PC-3 (cell line): ENCODE data around the gene CACNA1D. TPM values are rescaled to one million over a fixed set of nuclear protein-coding genes. Genes with fewer than 3 reads are reported as not detected.

ENCODE experiments used
- ATAC-seq: fragments of 200-7000 bp; cut with Tn5 transposase; 2 replicates; pipeline ENCODE4 v1.9.1; 2020; ENCODE audit warnings: mild to moderate bottlenecking, moderate library complexity
- BruUV-seq: library from RNA; stranded (reverse); fragments of 400-500 nt; replicated peaks from 2 replicates; lab custom pipeline; 2021; lab: Mats Ljungman, UMichigan
- CTCF ChIA-PET: fragments of 300-600 bp; sonication (Branson Sonifier 250); formaldehyde crosslinking; loops from one replicate; lab custom pipeline; 2022; ENCODE audit warnings: antibody characterized with exemption; lab: Charles Lee
- POLR2A ChIA-PET: fragments of 300-600 bp; sonication (Branson Sonifier 250); formaldehyde crosslinking; loops from one replicate; lab custom pipeline; 2022; ENCODE audit warnings: antibody characterized with exemption; ENCODE audit not compliant: unreplicated experiment; lab: Charles Lee
- DNase-seq: peaks from one replicate; pipeline ENCODE4 v3.0.0-alpha.2; 2015
- H2AFZ ChIP-seq: fragments of 300-600 bp; sonication (generic); 2 replicates; pipeline ENCODE4 v1.6.0; 2016; ENCODE audit warnings: antibody characterized with exemption, low read length
- H3F3A ChIP-seq: fragments of 300-600 bp; sonication (generic); one replicate; pipeline ENCODE4 v1.6.0; 2017; ENCODE audit warnings: antibody characterized with exemption, low read length, control low read depth, mild to moderate bottlenecking; ENCODE audit not compliant: unreplicated experiment
- H3K27ac ChIP-seq: fragments of 300-600 bp; sonication (generic); 2 replicates; pipeline ENCODE4 v1.5.1; 2016; ENCODE audit warnings: mild to moderate bottlenecking, low read length
- H3K27me3 ChIP-seq: fragments of 300-600 bp; sonication (generic); 2 replicates; pipeline ENCODE4 v1.6.1; 2016; ENCODE audit warnings: low read length, mixed read lengths
- H3K36me3 ChIP-seq: fragments of 300-600 bp; sonication (generic); 2 replicates; pipeline ENCODE4 v1.6.1; 2016; ENCODE audit warnings: low read depth, mixed run types, low read length, mixed read lengths
- H3K4me1 ChIP-seq: fragments of 300-600 bp; sonication (generic); 2 replicates; pipeline ENCODE4 v1.5.1; 2016; ENCODE audit warnings: low read length; ENCODE audit not compliant: insufficient read depth
- H3K4me2 ChIP-seq: fragments of 300-600 bp; sonication (generic); 2 replicates; pipeline ENCODE4 v1.6.0; 2016; ENCODE audit warnings: low read length
- H3K4me3 ChIP-seq: fragments of 300-600 bp; sonication (generic); 2 replicates; pipeline ENCODE4 v1.5.1; 2016; ENCODE audit warnings: mild to moderate bottlenecking, low read length, mixed read lengths
- H3K79me2 ChIP-seq: fragments of 300-600 bp; sonication (generic); 2 replicates; pipeline ENCODE4 v1.6.1; 2017; ENCODE audit warnings: low read length, mixed read lengths
- H3K9ac ChIP-seq: fragments of 300-600 bp; sonication (generic); 2 replicates; pipeline ENCODE4 v1.6.0; 2016; ENCODE audit warnings: mild to moderate bottlenecking, low read length
- H3K9me2 ChIP-seq: fragments of 300-600 bp; sonication (generic); replicated peaks from 2 replicates; pipeline ENCODE4 v1.6.1; 2016; ENCODE audit warnings: mixed run types, low read length, mixed read lengths
- H3K9me3 ChIP-seq: fragments of 300-600 bp; sonication (generic); 2 replicates; pipeline ENCODE4 v1.6.1; 2016; ENCODE audit warnings: low read length, mixed read lengths
- H4K20me1 ChIP-seq: fragments of 300-600 bp; sonication (generic); 2 replicates; pipeline ENCODE4 v1.6.1; 2016; ENCODE audit warnings: low read length, mixed read lengths
- CTCF ChIP-seq: fragments of 300-600 bp; sonication (generic); conservative IDR thresholded peaks from 2 replicates; pipeline ENCODE4 v1.5.1; 2017; ENCODE audit warnings: antibody characterized with exemption, low read depth, mild to moderate bottlenecking, low read length
- EZH2 ChIP-seq: fragments of 300-600 bp; sonication (generic); IDR thresholded peaks from one replicate; pipeline ENCODE4 v1.6.1; 2017; ENCODE audit warnings: antibody characterized with exemption, mild to moderate bottlenecking, low read length; ENCODE audit not compliant: unreplicated experiment
- EZH2phosphoT487 ChIP-seq: fragments of 300-600 bp; sonication (generic); IDR thresholded peaks from 2 replicates; pipeline ENCODE4 v1.6.1; 2018; ENCODE audit warnings: mild to moderate bottlenecking, antibody characterized with exemption, low read length, borderline replicate concordance
- intact Hi-C: fragments of 100-400 bp; cut with micrococcal nuclease; formaldehyde crosslinking; loops from 2 replicates; pipeline ENCODE4 v1.9.0; 2023
- total RNA-seq: library from RNA; depleted of rRNA; stranded (reverse); fragments of >200 nt; gene quantifications from 2 replicates; pipeline ENCODE4 v1.2.3, GENCODE V29; 2014

Gene CACNA1D
- total RNA-seq, 1 experiment from 2014 or later, result not detected

- Histone ChIP-seq H3K27ac (no peak overlapping the region), H3K9me3 (no peaks in the 10 kb centered on the region), H3K79me2 (no peaks in the 10 kb centered on the region), H3K4me2 (no peak overlapping the region), H3K4me1 (no peaks in the 10 kb centered on the region), H2AFZ (no peak overlapping the region), H3K27me3 (peaks cover 61% of the 10 kb centered on the region), H3K9me2 (no peaks in the 10 kb centered on the region), H4K20me1 (no peaks in the 10 kb centered on the region), H3K4me3 (no peak overlapping the region), H3F3A (no peaks in the 10 kb centered on the region), H3K36me3 (no peaks in the 10 kb centered on the region), H3K9ac (no peak overlapping the region)
- no TSS peak for BruUV-seq
- DNase-seq (no peak), ATAC-seq (no peak)
- POLR2A ChIA-PET, result no interaction called here
- intact Hi-C loops, result no loop called here
- no peak for TF ChIP-seq EZH2
- no peak for TF ChIP-seq CTCF
- no peak for TF ChIP-seq EZH2phosphoT487
- CTCF ChIA-PET, result no interaction called here
Measured at GRCh38 chr3:53641397-53641796, 147.0 kb downstream of the CACNA1D start.

- H3K4me2 ChIP-seq, result no peak overlapping the region
- no peaks in the 10 kb centered on the region for H3K9me2 ChIP-seq
- H2AFZ ChIP-seq, result no peak overlapping the region
- TF ChIP-seq EZH2, result no peak
- TF ChIP-seq CTCF, result no peak
- TF ChIP-seq EZH2phosphoT487, result no peak
- no peak overlapping the region for H3K27ac ChIP-seq
- intact Hi-C loops, result no loop called here
- ChIA-PET CTCF (no interaction called here), POLR2A (no interaction called here)
- no peaks in the 10 kb centered on the region for H3K36me3 ChIP-seq
- H3K27me3 ChIP-seq, result peaks cover 65% of the 10 kb centered on the region
- no peak for ATAC-seq
- no peak overlapping the region for H3K4me3 ChIP-seq
- no peaks in the 10 kb centered on the region for H3K79me2 ChIP-seq
- no peaks in the 10 kb centered on the region for H3F3A ChIP-seq
- no peaks in the 10 kb centered on the region for H3K9me3 ChIP-seq
- DNase-seq, result no peak
- H4K20me1 ChIP-seq, result no peaks in the 10 kb centered on the region
- H3K9ac ChIP-seq, result no peak overlapping the region
- H3K4me1 ChIP-seq, result no peaks in the 10 kb centered on the region
- no TSS peak for BruUV-seq
Measured at GRCh38 chr3:53642211-53642610, 147.8 kb downstream of the CACNA1D start.

GRCh38 chr3:53643757-53644156, 149.3 kb downstream of the CACNA1D start:
- Histone ChIP-seq H3K9me3 (no peaks in the 10 kb centered on the region), H3K4me2 (no peak overlapping the region), H2AFZ (no peak overlapping the region), H3K79me2 (no peaks in the 10 kb centered on the region), H3K4me3 (no peak overlapping the region), H3K36me3 (no peaks in the 10 kb centered on the region), H3K27ac (no peak overlapping the region), H4K20me1 (no peaks in the 10 kb centered on the region), H3F3A (no peaks in the 10 kb centered on the region), H3K9me2 (no peaks in the 10 kb centered on the region), H3K4me1 (no peaks in the 10 kb centered on the region), H3K27me3 (peaks cover 74% of the 10 kb centered on the region), H3K9ac (no peak overlapping the region)
- no TSS peak for BruUV-seq
- ATAC-seq, result no peak
- CTCF ChIA-PET, result no interaction called here
- DNase-seq, result no peak
- POLR2A ChIA-PET, result no interaction called here
- peak; percentile 39; the same call in 1 of the 2 replicates for TF ChIP-seq CTCF
- no peak for TF ChIP-seq EZH2phosphoT487
- intact Hi-C loops, result no loop called here
